Epithelial cell of esophagus (primary cell): ENCODE results near the gene SEMA5A.
A peak's percentile ranks its signal among the peaks of the same experiment; 100 is the strongest.

Source experiments
- DNase-seq: peaks from one replicate; pipeline ENCODE4 v3.0.0; 2010; ENCODE audit warnings: low read depth
- H3K4me3 ChIP-seq: 2 replicates; pipeline ENCODE4 v1.5.1; 2011; ENCODE audit warnings: mild to moderate bottlenecking, low read length, control low read depth
- TF ChIP-seq, protein P1 (sequence below): IDR thresholded peaks from 2 replicates; pipeline ENCODE4 v1.5.1; 2011; ENCODE audit warnings: low read depth, mild to moderate bottlenecking, low read length, control low read depth, inconsistent platforms; ENCODE audit not compliant: insufficient read depth; ENCODE audit errors: missing control alignments

Gene SEMA5A

DNA sequence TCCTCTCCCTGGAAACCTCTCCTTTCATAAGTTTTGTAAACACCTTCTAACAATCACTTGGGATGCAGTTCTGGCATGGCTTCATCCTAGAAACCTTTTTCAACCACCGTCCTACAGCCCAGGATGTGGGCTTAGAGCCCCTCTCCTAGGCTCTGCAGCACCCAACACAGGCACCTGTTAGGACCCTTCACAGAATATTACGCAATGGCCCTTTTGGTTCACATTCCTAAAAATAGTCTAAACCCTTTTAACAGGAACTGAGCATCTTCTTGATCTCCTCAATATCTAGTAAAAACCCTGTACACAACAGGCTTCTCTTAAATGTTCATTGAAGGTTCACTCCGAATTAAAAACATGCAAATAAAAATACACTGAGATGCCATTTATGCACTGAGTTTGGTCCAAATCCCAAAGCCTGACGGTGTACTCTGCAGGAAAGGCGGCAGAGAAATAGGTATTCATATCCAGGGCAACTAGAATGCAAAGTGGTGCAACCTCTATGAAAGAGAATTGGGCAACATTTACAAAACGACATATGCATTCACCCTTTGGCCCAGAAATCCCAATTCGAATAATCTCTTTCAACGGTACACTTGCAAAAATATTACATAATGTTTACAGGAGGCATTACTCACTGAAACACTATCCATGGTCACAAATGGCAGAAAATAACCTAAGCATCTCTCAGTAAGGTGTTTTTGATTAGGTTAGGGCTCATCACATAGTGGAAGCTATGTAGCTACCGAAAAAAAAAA lies 169.3 kb downstream of the SEMA5A start:
- peak; percentile 88 for DNase-seq
- H3K4me3 ChIP-seq: no peak overlapping the region
- TF ChIP-seq, protein P1, sequence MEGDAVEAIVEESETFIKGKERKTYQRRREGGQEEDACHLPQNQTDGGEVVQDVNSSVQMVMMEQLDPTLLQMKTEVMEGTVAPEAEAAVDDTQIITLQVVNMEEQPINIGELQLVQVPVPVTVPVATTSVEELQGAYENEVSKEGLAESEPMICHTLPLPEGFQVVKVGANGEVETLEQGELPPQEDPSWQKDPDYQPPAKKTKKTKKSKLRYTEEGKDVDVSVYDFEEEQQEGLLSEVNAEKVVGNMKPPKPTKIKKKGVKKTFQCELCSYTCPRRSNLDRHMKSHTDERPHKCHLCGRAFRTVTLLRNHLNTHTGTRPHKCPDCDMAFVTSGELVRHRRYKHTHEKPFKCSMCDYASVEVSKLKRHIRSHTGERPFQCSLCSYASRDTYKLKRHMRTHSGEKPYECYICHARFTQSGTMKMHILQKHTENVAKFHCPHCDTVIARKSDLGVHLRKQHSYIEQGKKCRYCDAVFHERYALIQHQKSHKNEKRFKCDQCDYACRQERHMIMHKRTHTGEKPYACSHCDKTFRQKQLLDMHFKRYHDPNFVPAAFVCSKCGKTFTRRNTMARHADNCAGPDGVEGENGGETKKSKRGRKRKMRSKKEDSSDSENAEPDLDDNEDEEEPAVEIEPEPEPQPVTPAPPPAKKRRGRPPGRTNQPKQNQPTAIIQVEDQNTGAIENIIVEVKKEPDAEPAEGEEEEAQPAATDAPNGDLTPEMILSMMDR: no peak

DNA sequence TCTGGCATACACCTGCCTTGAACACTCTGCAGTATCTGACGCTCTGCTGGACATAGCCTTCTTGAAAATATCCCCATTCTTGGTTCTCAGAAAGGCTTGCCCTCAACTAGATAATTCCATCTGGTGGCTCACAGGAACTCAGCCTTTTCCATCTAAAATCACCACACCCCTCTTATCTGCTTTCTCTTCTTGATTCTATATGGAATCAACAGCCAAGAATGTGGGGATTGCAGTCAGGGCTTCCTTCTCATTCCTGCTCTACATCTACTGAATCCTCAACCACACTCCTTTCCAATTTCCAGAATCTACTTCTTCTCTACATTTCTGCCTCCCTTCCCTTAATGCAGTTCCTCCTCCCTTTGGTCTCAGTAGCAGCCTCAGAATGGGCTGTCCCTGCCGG lies 170.1 kb downstream of the SEMA5A start:
- DNase-seq: no peak
- TF ChIP-seq, protein P1: no peak
- no peak overlapping the region for H3K4me3 ChIP-seq

DNA sequence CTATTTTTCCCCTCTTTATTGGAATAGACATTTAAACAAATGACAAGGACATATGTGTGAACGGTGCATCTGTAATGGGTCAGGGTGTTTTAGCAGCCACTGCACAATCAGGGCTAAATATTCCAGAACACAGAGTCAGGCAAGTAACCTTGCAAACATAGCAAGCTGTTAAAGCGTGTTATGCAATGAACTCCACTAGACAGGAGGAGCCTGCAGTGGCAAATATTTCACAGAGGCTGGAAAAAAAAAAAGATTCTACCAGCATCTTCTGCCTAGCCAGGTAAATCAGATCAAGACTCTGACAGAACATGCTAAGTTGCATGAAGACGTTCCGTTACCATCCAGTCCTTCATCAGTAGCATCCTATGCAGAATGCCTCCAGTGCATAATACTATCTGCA lies 171.8 kb downstream of the SEMA5A start:
- TF ChIP-seq, protein P1: no peak
- no peak overlapping the region for H3K4me3 ChIP-seq
- DNase-seq: no peak

DNA sequence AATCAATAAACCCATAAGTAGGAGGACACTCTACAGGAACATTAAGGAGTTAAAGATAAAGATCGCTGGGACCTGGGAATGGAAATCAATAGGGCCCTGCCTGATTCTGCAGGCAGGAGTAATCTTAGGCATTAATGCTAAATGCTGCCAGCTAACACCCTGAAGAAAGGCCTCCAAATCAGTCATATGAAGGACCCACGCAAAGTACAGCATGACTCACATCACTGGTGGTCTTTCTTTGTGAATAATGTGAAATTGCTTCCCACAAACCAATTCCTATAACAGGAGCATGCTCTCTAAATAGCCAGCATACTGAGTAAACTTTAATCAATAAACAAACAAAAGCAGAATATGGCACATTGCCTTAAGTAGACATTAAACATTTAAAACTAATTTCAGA lies 172.3 kb downstream of the SEMA5A start:
- DNase-seq: no peak
- TF ChIP-seq, protein P1: no peak
- H3K4me3 ChIP-seq: no peak overlapping the region

DNA sequence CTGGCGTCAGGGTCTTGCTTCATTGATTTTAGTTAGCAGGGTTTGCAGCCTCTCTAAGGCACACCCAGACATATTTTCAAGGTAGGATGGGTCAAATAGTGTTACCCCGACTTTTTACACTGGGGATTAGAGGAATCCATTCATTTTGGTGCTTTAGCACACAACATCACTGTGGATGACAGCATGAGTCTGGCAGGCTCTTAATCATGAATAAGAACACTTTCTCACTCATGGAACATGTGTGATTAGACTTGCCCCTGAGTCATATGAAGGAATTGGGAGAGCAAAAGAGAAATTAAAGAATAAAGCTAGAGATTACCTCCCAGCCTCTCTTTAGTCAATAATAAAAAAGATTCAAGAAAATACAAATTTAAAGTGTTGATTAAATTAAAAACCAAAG lies 175.6 kb downstream of the SEMA5A start:
- DNase-seq: peak; percentile 75
- TF ChIP-seq, protein P1: no peak
- H3K4me3 ChIP-seq: no peak overlapping the region

DNA sequence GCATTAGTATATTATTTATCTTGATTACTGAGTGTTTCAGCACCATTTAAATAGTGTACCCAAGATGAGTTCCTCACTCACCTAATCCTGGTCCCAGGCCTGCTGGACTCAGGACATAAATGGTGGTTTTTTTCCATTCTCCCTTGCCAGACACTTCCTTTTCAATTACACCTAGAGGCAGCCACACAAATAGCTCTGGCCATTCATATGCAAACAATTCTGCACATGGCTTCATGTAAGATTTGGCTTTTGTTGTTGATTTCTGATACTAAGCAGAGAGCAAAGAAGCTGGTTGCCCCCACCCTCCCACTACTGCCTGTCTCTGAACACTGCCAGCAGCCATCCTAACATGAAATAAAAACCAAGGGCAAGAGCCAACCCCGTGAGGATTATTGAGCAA lies 180.4 kb downstream of the SEMA5A start:
- no peak for DNase-seq
- TF ChIP-seq, protein P1: no peak
- H3K4me3 ChIP-seq: no peak overlapping the region

DNA sequence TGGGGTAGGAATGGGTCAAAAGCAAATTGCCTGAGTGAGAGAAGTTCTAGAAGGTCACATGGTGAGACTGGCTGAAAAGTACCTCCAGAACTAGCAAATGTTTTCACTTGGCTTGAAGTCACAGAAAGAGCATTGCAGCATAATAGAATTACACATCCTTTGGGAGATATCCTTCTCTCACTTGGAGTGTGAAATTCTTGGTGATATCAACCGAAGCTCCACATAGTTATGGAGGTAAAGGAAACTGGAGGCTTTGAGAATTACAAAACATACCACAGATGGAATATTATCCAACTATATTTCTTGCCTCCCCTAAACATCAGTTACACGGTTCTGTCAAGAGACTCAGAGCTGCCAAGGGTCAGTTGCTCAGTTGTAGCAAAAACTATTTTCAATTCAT lies 182.4 kb downstream of the SEMA5A start:
- no peak overlapping the region for H3K4me3 ChIP-seq
- DNase-seq: no peak
- TF ChIP-seq, protein P1: no peak
